NB4 (cell line): Measurements from ENCODE around the gene CDK11B.

ENCODE experiments used
- DNase-seq: peaks from one replicate; pipeline ENCODE4 v3.0.0; 2010; ENCODE audit warnings: low read depth
- H3K4me3 ChIP-seq: one replicate; pipeline ENCODE4 v1.5.1; 2011; ENCODE audit warnings: mild to moderate bottlenecking, low read depth, low read length, moderate library complexity
- MYC ChIP-seq: IDR thresholded peaks from 2 replicates; pipeline ENCODE4 v1.6.1; 2011; ENCODE audit warnings: low read depth, low read length
- POLR2A ChIP-seq: IDR thresholded peaks from 2 replicates; pipeline ENCODE4 v1.6.1; 2011; ENCODE audit warnings: mild to moderate bottlenecking; ENCODE audit not compliant: insufficient read length; ENCODE audit errors: extremely low read depth
- TF ChIP-seq, protein P1 (sequence below): IDR thresholded peaks from 2 replicates; pipeline ENCODE4 v1.6.1; 2011; ENCODE audit warnings: low read depth, low read length
- TF ChIP-seq, protein P2 (sequence below): IDR thresholded peaks from one replicate; pipeline ENCODE4 v1.5.1; 2012; ENCODE audit warnings: low read depth, low read length

CDK11B gene

DNA sequence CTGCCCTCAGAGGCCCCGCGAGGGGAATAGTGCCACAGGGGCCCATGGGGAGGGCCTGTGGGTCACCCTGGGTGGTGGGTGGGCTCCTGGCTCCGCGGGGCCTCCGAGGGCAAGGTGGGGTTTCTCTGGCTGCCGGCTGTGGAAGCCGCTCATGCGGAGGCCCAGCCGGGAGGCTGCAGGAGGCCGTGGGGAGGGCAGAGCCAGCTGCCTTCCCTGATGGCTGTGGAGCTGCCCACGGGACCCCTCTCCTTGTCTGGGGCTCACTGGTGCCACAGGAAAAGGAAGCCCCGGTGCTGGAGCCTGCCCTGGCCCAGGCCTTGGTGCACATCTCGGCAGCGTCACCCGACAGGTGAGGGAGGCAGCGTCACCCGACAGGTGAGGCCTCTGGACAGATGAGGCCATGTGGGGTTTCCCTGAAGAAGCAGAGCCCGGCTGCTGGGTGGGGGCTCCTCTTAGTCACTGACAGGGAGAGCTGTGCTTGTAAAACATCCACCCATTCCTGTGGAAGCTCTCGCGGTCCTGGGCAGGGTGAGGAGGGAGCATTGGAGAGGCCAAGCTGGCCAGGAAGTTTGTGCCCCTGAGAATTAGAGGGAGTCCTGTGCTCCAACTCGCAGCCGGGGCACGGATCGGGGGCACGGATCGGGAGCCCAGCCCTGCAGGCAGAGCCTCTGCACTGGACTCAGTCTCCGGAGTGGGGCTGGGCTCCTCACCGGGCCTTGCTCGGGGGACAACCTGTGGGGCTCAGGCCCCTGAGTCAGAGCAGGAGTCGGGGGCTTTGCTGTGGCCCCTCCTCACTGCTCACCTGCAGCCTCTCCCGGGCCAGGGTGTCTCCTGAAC lies 37.4 kb downstream of the CDK11B start:
- TF ChIP-seq, protein P1, sequence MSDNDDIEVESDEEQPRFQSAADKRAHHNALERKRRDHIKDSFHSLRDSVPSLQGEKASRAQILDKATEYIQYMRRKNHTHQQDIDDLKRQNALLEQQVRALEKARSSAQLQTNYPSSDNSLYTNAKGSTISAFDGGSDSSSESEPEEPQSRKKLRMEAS, result no peak
- TF ChIP-seq POLR2A, result no peak
- TF ChIP-seq, protein P2, sequence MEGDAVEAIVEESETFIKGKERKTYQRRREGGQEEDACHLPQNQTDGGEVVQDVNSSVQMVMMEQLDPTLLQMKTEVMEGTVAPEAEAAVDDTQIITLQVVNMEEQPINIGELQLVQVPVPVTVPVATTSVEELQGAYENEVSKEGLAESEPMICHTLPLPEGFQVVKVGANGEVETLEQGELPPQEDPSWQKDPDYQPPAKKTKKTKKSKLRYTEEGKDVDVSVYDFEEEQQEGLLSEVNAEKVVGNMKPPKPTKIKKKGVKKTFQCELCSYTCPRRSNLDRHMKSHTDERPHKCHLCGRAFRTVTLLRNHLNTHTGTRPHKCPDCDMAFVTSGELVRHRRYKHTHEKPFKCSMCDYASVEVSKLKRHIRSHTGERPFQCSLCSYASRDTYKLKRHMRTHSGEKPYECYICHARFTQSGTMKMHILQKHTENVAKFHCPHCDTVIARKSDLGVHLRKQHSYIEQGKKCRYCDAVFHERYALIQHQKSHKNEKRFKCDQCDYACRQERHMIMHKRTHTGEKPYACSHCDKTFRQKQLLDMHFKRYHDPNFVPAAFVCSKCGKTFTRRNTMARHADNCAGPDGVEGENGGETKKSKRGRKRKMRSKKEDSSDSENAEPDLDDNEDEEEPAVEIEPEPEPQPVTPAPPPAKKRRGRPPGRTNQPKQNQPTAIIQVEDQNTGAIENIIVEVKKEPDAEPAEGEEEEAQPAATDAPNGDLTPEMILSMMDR, result no peak
- TF ChIP-seq MYC, result no peak
- H3K4me3 ChIP-seq, result no peak overlapping the region
- DNase-seq, result no peak

DNA sequence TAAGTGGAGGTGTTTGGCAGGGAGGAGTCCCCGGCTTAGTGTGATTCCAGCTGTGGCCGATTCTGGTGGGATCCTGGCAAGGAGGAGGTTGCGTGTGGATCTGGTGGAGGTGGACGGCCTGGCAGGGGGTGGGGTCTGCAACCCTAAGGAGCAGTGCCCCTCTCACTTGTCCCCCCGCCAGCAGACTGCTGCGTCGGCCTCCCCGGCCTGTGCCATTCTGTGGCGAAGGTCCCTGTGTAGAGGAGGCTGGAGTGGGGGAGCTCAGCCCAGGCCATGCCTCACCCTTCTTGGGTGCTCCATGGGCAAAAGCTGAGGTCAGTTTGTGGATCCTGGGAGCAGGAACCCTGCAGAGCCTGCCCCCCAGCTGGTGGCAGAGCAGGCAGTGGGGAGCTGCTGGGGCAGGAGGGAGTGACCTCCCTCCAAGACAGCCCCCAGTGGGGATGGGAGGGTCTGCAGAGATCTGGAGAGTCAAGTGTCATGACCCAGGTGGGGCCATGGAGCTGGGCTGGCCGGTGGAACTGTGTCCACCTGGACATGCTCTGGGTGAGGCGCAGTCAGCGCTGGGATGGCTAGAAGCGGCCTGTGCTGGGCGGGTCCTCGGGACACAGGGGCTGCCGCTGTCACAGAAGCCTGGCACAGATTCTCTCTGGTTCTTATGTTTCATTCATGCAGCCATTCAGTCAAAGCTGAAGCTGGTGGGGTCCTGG lies 38.2 kb downstream of the CDK11B start:
- no peak for DNase-seq
- no peak overlapping the region for H3K4me3 ChIP-seq
- TF ChIP-seq, protein P1, result no peak

DNA sequence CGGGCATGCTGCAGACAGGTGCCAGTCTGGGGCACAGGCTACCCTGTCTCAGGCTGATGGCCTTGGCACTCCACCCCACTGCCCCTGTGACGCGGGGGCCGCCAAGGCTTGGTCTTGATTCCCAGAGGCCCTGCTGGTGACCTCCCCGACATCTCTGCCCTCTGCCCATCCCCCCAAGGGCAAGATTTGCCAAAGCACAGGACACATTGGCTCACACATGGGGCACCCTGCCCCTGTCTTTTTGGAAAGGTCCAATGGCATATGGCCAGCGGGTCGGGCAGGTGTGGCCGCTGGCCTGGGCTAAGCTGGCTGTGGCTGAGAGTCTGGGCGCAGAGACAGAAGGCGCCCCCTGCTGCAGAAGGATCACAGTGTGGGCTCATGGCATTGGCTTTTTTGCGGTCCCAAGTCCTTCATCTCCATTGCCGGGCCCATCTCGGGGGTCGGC lies 38.9 kb downstream of the CDK11B start:
- DNase-seq, result peak; percentile 42
- H3K4me3 ChIP-seq, result no peak overlapping the region
- TF ChIP-seq, protein P2, result peak; percentile 54
- TF ChIP-seq, protein P1, result 0 out of 2 replicates have a peak, but pooled peaks have one; percentile 11
- no peak for TF ChIP-seq MYC

DNA sequence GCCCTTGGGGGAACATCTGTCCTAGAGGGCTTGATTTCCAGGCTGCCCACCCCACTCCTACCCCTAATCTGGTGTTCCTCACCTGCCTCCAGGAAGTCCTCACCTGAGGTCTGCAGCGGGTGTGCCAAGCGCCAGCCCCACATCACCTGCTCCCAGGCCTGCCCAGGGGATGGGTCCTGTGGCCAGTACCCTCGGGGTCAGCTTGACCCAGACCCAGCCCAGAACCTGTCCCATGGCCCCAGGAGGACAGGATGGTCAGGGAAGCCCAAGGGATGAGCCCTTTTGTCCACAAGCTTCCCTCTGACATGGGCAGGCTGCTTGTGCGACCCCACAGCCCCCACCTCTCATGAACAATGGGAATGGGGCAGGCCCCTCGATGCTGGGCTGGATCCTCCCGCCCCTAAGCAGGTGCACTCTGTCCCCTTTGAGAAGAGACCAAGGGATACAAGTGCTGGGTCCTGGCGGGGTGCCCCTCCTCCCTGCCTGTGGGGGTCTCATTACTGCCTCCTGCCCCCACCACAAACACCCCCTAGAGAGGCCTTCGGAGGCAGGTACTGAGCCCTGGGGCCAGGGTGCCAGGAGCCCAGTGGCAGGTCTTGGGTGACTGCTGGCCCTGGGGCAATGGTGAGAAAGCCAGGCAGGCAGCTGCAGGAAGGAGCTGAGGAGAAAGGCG lies 40.3 kb downstream of the CDK11B start:
- H3K4me3 ChIP-seq, result no peak overlapping the region
- TF ChIP-seq, protein P1, result no peak
- no peak for TF ChIP-seq POLR2A
- TF ChIP-seq, protein P2, result no peak
- no peak for TF ChIP-seq MYC
- no peak for DNase-seq

DNA sequence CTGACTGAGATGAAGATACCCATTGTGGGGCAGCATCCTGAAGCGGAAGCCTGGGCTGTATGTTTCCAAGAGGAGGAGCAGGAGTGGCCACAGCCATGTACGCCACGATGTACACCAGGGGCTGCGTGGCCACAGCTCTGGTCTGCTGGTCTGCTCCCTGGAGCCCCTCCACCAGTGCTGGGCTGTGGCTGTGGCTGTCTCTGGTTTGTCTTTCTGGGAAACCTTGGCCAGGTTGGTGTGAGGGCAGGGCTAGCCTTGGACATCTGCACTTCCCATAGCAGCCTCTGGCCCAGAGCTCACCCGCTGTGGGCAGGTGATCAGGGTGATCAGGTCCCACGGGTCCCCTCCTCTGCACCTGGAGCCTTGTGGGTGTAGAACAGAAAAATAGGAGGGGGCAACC lies 40.9 kb downstream of the CDK11B start:
- DNase-seq, result no peak
- H3K4me3 ChIP-seq, result no peak overlapping the region
- TF ChIP-seq, protein P2, result no peak
- TF ChIP-seq POLR2A (no peak), MYC (no peak)
- TF ChIP-seq, protein P1, result no peak

DNA sequence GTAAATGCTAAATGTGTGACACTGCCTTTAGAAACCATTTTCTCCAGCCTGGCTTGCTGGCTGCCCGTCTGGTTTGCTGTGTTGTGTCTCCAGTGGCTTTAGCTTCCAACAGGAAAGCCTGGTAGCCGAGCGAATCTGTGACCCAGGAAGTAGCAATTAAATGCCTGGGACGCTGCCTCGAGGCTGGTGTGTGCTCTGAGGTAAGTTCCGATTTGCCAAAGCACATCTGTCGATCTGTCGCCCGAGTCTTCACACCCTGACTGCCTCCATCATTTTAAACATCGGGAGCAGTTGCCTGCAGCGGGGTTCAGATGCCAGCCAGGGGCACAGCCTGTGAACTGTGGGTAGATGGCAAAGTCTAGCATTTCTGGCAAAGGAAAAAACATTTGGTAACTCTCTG lies 41.3 kb downstream of the CDK11B start:
- H3K4me3 ChIP-seq, result no peak overlapping the region
- TF ChIP-seq, protein P1, result no peak
- TF ChIP-seq POLR2A (no peak), MYC (no peak)
- TF ChIP-seq, protein P2, result no peak
- DNase-seq, result no peak
